GM19397 (cell line): ENCODE results near the gene CEACAM19.
"Not testable (repeated sequence)": the region's sequence is repeated elsewhere in the genome, so short reads cannot be mapped to it uniquely, and the experiment has no call there.

ENCODE experiments used
- ATAC-seq: cut with Tn5 transposase; IDR thresholded peaks from one replicate; pipeline ENCODE4 v1.9.1; 2021; ENCODE audit warnings: mild to moderate bottlenecking, moderate library complexity; ENCODE audit not compliant: unreplicated experiment

The CEACAM19 gene

GRCh38 chr19:44698492-44699201 is 27.4 kb downstream of the CEACAM19 start, which contains the start of gene CEACAM16:
Gene CEACAM16, plus strand, starts transcription at chr19:44699151. Its CDS starts 2,306 bp downstream, at chr19:44701457.
- no peak for ATAC-seq

GRCh38 chr19:44700547-44700946 is 29.3 kb downstream of the CEACAM19 start:
- no peak for ATAC-seq

- ATAC-seq = no peak
Measured at GRCh38 chr19:44701228-44701627, 29.9 kb downstream of the CEACAM19 start.

DNA sequence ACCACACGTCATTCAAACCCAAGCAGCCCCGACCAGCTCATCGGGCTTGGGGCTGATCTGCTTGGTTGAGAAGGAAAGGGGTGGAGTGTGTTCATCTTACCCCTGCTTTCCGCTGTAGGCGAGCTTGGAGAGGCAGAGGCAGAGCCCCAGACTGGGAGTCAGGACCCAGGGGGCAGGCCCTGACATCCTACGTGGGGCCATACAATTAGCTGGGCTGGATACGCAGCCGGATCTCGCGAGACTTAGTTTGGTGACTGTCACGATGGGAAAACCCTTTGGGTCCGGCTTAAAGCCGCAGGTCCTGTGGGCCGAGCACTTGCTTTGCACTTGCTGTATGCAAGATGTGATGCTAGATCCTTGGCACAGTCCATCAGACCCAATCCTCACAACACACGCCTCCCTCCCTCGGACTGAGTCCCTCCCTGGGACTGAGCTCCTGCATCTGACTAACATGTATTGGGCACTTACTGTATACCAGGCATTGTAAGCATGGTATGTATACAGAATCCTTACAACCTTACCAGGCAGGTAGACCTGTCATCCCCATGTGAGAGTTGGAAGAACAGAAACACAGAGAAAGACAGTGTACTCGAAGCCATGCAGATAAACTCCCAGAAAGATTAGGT is 31.4 kb downstream of the CEACAM19 start:
- ATAC-seq = no peak

DNA sequence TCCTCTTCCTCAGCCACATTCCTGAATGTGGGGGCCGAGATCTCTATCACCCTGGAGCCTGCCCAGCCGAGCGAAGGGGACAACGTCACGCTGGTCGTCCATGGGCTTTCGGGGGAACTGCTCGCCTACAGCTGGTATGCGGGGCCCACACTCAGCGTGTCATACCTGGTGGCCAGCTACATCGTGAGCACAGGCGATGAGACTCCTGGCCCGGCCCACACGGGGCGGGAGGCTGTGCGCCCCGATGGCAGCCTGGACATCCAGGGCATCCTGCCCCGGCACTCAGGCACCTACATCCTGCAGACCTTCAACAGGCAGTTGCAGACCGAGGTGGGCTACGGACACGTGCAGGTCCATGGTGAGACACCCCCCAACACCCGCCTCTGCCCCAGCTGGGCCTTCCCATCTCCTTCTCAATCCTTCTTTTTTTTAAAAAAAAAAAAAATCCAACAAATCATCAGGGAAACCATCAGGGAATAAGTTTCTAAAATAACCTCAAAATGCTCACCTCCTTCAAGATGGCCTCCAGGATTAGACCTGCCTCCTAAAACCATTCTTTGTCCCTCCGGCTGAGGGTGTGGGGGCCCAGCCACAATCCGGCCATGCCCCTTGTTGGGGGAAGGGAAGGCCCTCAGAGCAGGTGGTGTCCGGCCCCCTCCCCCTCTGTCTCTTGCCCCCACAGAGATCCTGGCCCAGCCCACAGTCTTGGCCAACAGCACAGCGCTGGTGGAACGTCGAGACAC is 32.2 kb downstream of the CEACAM19 start:
- ATAC-seq = no peak

DNA sequence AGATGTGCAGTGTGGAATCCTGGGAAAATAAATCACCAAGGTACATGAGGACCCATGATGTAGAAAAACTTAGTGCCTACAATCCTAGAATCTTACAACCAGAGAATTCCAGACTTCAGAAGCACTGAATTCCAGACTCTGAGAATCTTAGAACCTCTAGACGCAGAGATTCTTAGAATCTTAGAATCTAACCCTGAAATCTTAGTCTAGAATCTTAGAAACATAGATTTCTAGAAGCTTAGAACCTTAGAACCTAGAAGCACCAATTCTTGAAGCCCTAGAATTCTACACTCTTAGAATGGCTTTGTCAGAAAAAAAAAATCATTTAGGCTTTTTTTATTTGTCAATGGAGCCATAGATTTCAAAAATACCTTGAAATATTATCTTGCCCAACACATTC is 33.7 kb downstream of the CEACAM19 start:
- ATAC-seq = no peak

- no peak for ATAC-seq
Measured at GRCh38 chr19:44705502-44706010, 34.3 kb downstream of the CEACAM19 start.

- no peak for ATAC-seq
Measured at GRCh38 chr19:44706506-44707236, 35.4 kb downstream of the CEACAM19 start.

- no peak for ATAC-seq
Measured at GRCh38 chr19:44707794-44708193, 36.5 kb downstream of the CEACAM19 start.

DNA sequence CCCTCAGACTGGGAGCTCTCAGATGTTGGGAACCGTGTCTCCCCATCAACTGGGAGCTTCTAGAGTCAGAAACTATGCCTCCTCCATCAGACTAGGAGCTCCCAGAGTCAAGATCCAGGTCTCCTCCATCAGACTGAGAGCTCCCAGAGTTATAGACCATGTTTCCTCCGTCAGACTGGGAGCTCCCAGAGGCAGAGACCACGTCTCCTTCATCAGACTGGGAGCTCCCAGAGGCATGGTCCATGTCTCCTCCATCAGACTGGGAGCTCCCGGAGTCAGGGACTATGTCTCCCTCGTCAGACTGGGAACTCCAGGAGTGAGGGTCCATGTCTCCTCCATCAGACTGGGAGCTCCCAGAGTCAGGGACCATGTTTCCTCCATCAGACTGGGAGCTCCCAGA is 37.7 kb downstream of the CEACAM19 start:
- ATAC-seq = no peak

GRCh38 chr19:44709434-44710266 is 38.4 kb downstream of the CEACAM19 start:
- not testable (repeated sequence) for ATAC-seq

DNA sequence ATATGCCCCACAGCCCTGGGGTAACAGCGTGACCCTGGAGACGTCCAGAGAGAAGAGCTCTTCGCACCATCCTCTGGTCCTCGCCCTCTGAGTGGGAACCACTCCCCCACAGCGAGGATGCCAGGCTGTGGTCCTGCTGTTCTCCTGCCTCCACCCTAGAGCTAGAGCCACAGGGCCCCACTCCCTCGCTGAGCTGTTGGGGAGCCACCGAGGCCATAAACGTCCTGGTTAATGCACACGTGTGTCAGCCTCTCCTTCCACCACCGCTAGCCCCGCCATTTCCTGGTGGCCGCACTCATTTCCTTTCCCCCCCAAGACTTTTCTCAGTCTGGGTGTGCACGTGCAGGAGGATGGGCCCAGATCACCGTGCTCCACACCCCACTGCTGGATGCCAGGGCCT is 39.2 kb downstream of the CEACAM19 start:
- ATAC-seq = no peak

GRCh38 chr19:44712864-44713515 is 41.7 kb downstream of the CEACAM19 start:
- ATAC-seq = no peak

GRCh38 chr19:44714597-44715169 is 43.4 kb downstream of the CEACAM19 start:
- ATAC-seq = no peak

GRCh38 chr19:44717603-44718002 is 46.3 kb downstream of the CEACAM19 start:
- ATAC-seq = no peak

- no peak for ATAC-seq
Measured at GRCh38 chr19:44718441-44719261, 47.4 kb downstream of the CEACAM19 start.

GRCh38 chr19:44719262-44719701 is 48.0 kb downstream of the CEACAM19 start:
- no peak for ATAC-seq

- not testable (repeated sequence) for ATAC-seq
Measured at GRCh38 chr19:44720396-44720795, 49.1 kb downstream of the CEACAM19 start.
